ENCODE data around the gene ZNF221. TPM values are rescaled to one million over a fixed set of nuclear protein-coding genes. Genes with fewer than 3 reads are reported as not detected.
"Not testable (repeated sequence)": the region's sequence is repeated elsewhere in the genome, so short reads cannot be mapped to it uniquely, and the experiment has no call there.

The ZNF221 gene
- total RNA-seq, 8 experiments from 2014 or later = 3.9 to 12.1 (median 10.0) TPM

- in situ Hi-C loops (cut with MboI; ENCODE audit: low pct_unique_long_range_greater_than_20kb in 2 of 9, low sequenced_read_pairs in 9 of 9, unreplicated experiment in 9 of 9) = no loop called here
- peak within 1 kb of the TSS; percentile 59 to 79 (median 63) for H3K4me3 ChIP-seq
- peak within 1 kb of the TSS; percentile 26 to 77 for H3K27ac ChIP-seq
- 0 to 2% (median 0%) methylated on average over 1 to 16 of the region's 42 CpGs for WGBS, 10 experiments
- peaks cover 5 to 7% of the 10 kb centered on the region in 2 donors for H3K4me1 ChIP-seq (replicated peaks in 1 of 2)
- ATAC-seq (replicated peaks in 6 of 8) = peak; percentile 97 to 99 (median 99)
Measured at GRCh38 chr19:43934985-43935708, 15.9 kb upstream of the ZNF221 start, which contains the start of gene ZNF45. Gene ZNF45, minus strand, starts transcription at chr19:43935282. Its CDS starts 13,097 bp downstream, at chr19:43922185.

GRCh38 chr19:43936188-43936587, 14.8 kb upstream of the ZNF221 start:
- in situ Hi-C loops (cut with MboI; ENCODE audit: low pct_unique_long_range_greater_than_20kb in 2 of 9, low sequenced_read_pairs in 9 of 9, unreplicated experiment in 9 of 9) = no loop called here
- WGBS, 10 experiments = 30 to 100% (median 88%) methylated on average over 1 to 5 of the region's 5 CpGs
- no peak overlapping the region for H3K4me3 ChIP-seq
- no peak for ATAC-seq (replicated peaks in 6 of 8)
- H3K4me1 ChIP-seq (replicated peaks in 1 of 2) = peaks cover 5 to 7% of the 10 kb centered on the region in 2 donors
- H3K27ac ChIP-seq = no peak overlapping the region

DNA sequence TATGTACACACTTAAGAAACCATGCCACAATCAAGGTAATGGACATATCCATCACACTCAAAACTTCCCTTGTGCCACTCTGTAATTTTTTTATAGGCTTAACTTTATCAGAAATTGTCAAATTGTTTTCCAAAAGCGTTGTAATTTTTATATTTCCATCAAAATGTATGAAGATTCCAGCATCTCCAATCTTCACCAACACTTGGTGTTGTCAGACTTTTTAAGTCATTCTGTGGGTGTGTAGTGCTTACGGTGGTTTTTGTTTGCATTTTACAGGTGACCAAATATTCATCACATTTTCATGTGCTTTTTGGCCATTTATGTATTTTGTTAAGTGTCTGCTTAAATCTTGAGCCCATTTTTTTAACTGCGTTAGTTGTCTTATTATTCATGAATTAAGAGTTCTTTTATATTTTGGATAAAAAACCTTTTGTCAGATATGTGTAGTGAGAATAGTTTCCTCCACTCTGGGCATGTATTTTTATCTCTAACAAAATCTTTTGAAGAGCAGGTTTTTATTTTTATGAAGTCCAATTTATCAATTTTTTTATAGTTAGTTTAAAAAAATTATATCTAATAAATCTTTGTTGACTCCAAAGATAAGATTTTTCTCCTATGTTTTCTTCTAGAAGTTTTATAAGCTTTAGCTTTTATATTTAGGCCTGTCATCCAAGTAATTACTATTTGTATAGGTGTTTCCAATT, 11.3 kb upstream of the ZNF221 start:
- WGBS, 10 experiments = 21 to 62% (median 50%) methylated on average over 2 to 3 of the region's 3 CpGs
- ATAC-seq (replicated peaks in 6 of 8) = no peak
- Histone ChIP-seq H3K4me1 (replicated peaks in 1 of 2) (no peaks in the 10 kb centered on the region), H3K4me3 (no peak overlapping the region), H3K27ac (no peak overlapping the region)
- in situ Hi-C loops (cut with MboI; ENCODE audit: low pct_unique_long_range_greater_than_20kb in 2 of 9, low sequenced_read_pairs in 9 of 9, unreplicated experiment in 9 of 9) = no loop called here

- in situ Hi-C loops (cut with MboI; ENCODE audit: low pct_unique_long_range_greater_than_20kb in 2 of 9, low sequenced_read_pairs in 9 of 9, unreplicated experiment in 9 of 9) = no loop called here
- no peaks in the 10 kb centered on the region for H3K4me1 ChIP-seq (replicated peaks in 1 of 2)
- H3K27ac ChIP-seq = no peak overlapping the region
- no peak for ATAC-seq (replicated peaks in 6 of 8)
- 11 to 84% (median 52%) methylated on average over 1 to 4 of the region's 4 CpGs for WGBS, 10 experiments
- H3K4me3 ChIP-seq = no peak overlapping the region
Measured at GRCh38 chr19:43940719-43941118, 10.3 kb upstream of the ZNF221 start.

GRCh38 chr19:43941209-43941608, 9.8 kb upstream of the ZNF221 start:
- no peaks in the 10 kb centered on the region for H3K4me1 ChIP-seq (replicated peaks in 1 of 2)
- 3 to 80% (median 47%) methylated on average over 1 to 5 of the region's 5 CpGs for WGBS, 10 experiments
- H3K4me3 ChIP-seq = no peak overlapping the region
- in situ Hi-C loops (cut with MboI; ENCODE audit: low pct_unique_long_range_greater_than_20kb in 2 of 9, low sequenced_read_pairs in 9 of 9, unreplicated experiment in 9 of 9) = no loop called here
- no peak overlapping the region for H3K27ac ChIP-seq
- no peak for ATAC-seq (replicated peaks in 6 of 8)

- 0% methylated on average over 1 of the region's 1 CpG; no CpG with 5 or more reads in 1 of the 10 experiments for WGBS, 10 experiments
- ATAC-seq (replicated peaks in 6 of 8); in situ Hi-C loops (cut with MboI; ENCODE audit: low pct_unique_long_range_greater_than_20kb in 2 of 9, low sequenced_read_pairs in 9 of 9, unreplicated experiment in 9 of 9); H3K4me3 ChIP-seq; H3K4me1 ChIP-seq (replicated peaks in 1 of 2); H3K27ac ChIP-seq: not testable (repeated sequence)
Measured at GRCh38 chr19:43947412-43947811, 3.6 kb upstream of the ZNF221 start.

DNA sequence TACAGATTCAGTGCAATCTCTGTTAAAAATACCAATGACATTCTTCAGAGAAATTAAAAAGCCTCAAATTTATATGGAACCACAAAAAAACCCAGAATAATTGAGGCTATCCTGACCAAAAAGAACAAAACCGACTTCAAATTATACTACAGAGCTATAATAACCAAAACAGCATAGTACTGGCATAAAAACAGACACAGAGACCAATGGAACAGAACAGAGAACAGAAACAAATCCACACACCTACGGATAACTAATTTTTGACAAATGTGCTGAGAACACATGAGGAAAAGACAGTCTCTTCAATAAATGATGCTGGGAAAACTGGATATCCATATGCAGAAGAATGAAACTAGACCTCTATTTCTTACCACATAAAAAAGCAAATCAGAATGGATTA, 1.2 kb upstream of the ZNF221 start:
- WGBS, 10 experiments = 25 to 79% (median 68%) methylated on average over 1 to 2 of the region's 2 CpGs
- H3K27ac ChIP-seq; in situ Hi-C loops (cut with MboI; ENCODE audit: low pct_unique_long_range_greater_than_20kb in 2 of 9, low sequenced_read_pairs in 9 of 9, unreplicated experiment in 9 of 9); H3K4me1 ChIP-seq (replicated peaks in 1 of 2); ATAC-seq (replicated peaks in 6 of 8); H3K4me3 ChIP-seq: not testable (repeated sequence)

GRCh38 chr19:43956827-43957226, 5.8 kb downstream of the ZNF221 start:
- ATAC-seq (replicated peaks in 6 of 8) = no peak
- 74 to 100% (median 95%) methylated on average over 2 to 3 of the region's 3 CpGs for WGBS, 10 experiments
- Histone ChIP-seq H3K27ac (no peak overlapping the region), H3K4me1 (replicated peaks in 1 of 2) (peaks cover 0 to 2% of the 10 kb centered on the region in 2 donors), H3K4me3 (no peak overlapping the region)
- in situ Hi-C loops (cut with MboI; ENCODE audit: low pct_unique_long_range_greater_than_20kb in 2 of 9, low sequenced_read_pairs in 9 of 9, unreplicated experiment in 9 of 9) = no loop called here

DNA sequence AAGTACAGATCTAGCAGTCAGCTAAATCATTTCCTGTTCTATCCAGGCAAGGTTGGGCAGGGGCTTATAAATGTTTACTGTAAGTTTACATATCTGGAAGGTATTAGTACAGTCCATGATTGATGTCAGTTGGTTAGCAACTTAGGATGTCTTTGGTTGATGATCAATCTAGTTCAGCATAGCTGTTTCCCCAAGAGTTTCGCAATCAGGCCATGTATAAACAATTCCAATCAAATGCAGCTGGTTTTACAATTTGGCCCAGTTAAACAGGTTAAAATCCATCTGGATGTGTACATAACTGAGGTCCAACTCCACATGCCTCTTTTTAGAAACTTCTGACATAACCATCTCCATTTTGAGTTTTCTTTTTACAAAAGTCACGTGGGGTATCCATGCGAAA, 6.9 kb downstream of the ZNF221 start:
- H3K4me3 ChIP-seq = no peak overlapping the region
- no peak for ATAC-seq (replicated peaks in 6 of 8)
- H3K27ac ChIP-seq = no peak overlapping the region
- H3K4me1 ChIP-seq (replicated peaks in 1 of 2) = no peaks in the 10 kb centered on the region
- 82 to 100% (median 94%) methylated on average over 1 to 3 of the region's 3 CpGs; no CpG with 5 or more reads in 3 of the 10 experiments for WGBS, 10 experiments
- in situ Hi-C loops (cut with MboI; ENCODE audit: low pct_unique_long_range_greater_than_20kb in 2 of 9, low sequenced_read_pairs in 9 of 9, unreplicated experiment in 9 of 9) = no loop called here

DNA sequence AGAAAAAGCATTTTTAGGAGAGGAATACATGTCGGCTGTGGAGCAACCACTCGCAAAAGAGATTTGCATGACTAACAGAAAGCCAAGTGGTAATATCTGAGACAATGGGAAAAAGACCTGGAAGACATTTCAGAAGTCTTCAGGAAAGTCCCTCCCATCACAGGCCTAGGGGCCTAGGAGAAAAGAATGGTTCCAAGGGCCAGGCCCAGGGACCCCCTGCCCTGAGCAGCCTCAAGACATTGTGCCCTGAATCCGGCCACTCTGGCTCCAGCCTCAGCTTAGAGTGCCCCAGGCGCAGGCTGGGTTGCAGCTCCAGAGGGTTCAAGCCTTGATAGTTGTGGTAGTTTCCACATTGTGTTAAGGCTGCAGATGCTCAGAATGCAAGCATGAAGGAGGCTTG, 9.4 kb downstream of the ZNF221 start:
- in situ Hi-C loops (cut with MboI; ENCODE audit: low pct_unique_long_range_greater_than_20kb in 2 of 9, low sequenced_read_pairs in 9 of 9, unreplicated experiment in 9 of 9) = no loop called here
- Histone ChIP-seq H3K27ac (no peak overlapping the region), H3K4me1 (replicated peaks in 1 of 2) (no peaks in the 10 kb centered on the region), H3K4me3 (no peak overlapping the region)
- ATAC-seq (replicated peaks in 6 of 8) = no peak
- WGBS, 10 experiments = 0 to 80% (median 48%) methylated on average over 1 to 4 of the region's 4 CpGs; no CpG with 5 or more reads in 2 of the 10 experiments

DNA sequence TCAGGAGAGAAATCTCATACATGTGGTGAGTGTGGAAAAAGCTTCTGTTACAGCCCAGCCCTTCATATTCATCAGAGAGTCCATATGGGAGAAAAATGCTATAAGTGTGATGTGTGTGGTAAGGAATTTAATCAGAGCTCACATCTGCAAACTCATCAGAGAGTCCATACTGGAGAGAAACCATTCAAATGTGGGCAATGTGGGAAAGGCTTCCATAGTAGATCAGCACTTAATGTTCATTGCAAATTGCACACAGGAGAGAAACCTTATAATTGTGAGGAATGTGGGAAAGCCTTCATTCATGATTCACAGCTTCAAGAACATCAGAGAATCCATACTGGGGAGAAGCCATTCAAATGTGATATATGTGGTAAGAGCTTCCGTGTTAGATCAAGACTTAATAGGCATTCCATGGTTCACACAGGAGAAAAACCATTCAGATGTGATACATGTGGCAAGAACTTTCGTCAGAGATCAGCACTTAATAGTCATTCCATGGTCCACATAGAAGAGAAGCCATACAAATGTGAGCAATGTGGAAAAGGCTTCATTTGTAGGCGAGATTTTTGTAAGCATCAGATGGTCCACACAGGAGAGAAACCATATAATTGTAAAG, 15.2 kb downstream of the ZNF221 start:
- no peak for ATAC-seq (replicated peaks in 6 of 8)
- H3K4me3 ChIP-seq = no peak overlapping the region
- WGBS, 10 experiments = 50 to 100% (median 90%) methylated on average over 1 to 3 of the region's 3 CpGs

DNA sequence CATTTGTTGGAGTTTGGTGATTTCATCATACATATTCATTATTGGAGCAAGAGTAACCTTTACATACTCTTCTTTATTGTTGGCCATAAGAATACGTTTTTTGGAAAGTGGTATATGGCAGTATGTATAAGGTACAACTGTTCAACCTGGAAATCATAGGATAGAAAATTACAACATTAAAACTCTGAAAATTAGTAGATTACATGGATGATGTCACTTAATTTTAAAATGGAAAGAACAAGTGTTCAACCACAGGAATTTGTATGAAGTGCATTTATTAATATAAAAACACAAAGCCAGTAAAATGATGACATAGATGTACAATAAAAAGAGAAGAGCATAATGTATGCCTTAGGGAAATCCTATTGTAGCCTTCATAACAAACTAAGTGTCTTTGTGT, 25.7 kb downstream of the ZNF221 start:
- H3K4me3 ChIP-seq = no peak overlapping the region
- no peak for ATAC-seq (replicated peaks in 6 of 8)
- H3K27ac ChIP-seq = no peak overlapping the region
- H3K4me1 ChIP-seq (replicated peaks in 1 of 2) = no peaks in the 10 kb centered on the region
- in situ Hi-C loops (cut with MboI; ENCODE audit: low pct_unique_long_range_greater_than_20kb in 2 of 9, low sequenced_read_pairs in 9 of 9, unreplicated experiment in 9 of 9) = no loop called here
- 43 to 100% (median 78%) methylated on average over 1 of the region's 1 CpG for WGBS, 10 experiments

More for the DNA sequence above, 15.2 kb downstream of the ZNF221 start:
- in situ Hi-C loops (cut with MboI; ENCODE audit: low pct_unique_long_range_greater_than_20kb in 2 of 9, low sequenced_read_pairs in 9 of 9, unreplicated experiment in 9 of 9) = no loop called here
- Histone ChIP-seq H3K4me1 (replicated peaks in 1 of 2) (no peaks in the 10 kb centered on the region), H3K27ac (no peak overlapping the region)

DNA sequence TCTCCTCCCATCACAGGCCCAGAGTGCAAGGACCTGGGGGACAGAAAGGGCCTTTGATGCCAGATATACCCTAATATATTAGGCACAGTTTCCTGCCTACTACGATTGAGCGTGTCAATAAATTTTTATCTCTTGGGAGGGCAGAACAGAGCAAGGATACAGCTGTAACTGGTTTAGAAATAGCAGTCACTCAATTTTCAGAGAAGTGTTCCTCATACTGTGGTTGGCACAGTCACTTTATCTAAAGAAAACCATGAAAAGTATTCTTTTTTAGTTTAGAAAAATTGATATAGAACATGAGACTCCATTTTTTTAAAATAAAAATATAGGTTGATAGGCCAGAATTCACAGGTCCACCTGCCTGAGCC, 32.5 kb downstream of the ZNF221 start:
- WGBS, 10 experiments = 0 to 100% (median 60%) methylated on average over 1 to 2 of the region's 2 CpGs; no CpG with 5 or more reads in 3 of the 10 experiments
- no peak for ATAC-seq (replicated peaks in 6 of 8)
- peak overlapping the region; percentile 57 to 88 (median 71) for H3K4me3 ChIP-seq
- no peak overlapping the region for H3K27ac ChIP-seq
- H3K4me1 ChIP-seq (replicated peaks in 1 of 2) = peaks cover 2 to 4% of the 10 kb centered on the region in 2 donors
- in situ Hi-C loops (cut with MboI; ENCODE audit: low pct_unique_long_range_greater_than_20kb in 2 of 9, low sequenced_read_pairs in 9 of 9, unreplicated experiment in 9 of 9) = no loop called here
